WTC11 (cell line): ENCODE data around the gene IFNGR2. TPM values are rescaled to one million over a fixed set of nuclear protein-coding genes. Genes with fewer than 3 reads are reported as not detected.

Source experiments
- ATAC-seq: fragments of 200-7000 bp; cut with Tn5 transposase; 2 replicates; pipeline ENCODE4 v1.10.0; 2021; ENCODE audit warnings: mild to moderate bottlenecking, moderate library complexity
- CTCF ChIA-PET: fragments of 300-600 bp; sonication (Branson Sonifier 250); formaldehyde crosslinking; loops from one replicate; lab custom pipeline; 2021; ENCODE audit warnings: antibody characterized with exemption; lab: Charles Lee
- POLR2A ChIA-PET: fragments of 350-600 bp; sonication (Branson Sonifier 250); formaldehyde crosslinking; loops from one replicate; lab custom pipeline; 2021; ENCODE audit warnings: antibody characterized with exemption; lab: Charles Lee
- DNase-seq: peaks from one replicate; pipeline ENCODE4 v3.0.0; 2021; ENCODE audit warnings: low spot score
- H3K27ac Mint-ChIP-seq: 2 replicates; pipeline ENCODE4 v1.8.0; 2021; ENCODE audit warnings: mixed read lengths
- H3K27me3 Mint-ChIP-seq: 2 replicates; pipeline ENCODE4 v1.8.0; 2021; ENCODE audit warnings: low read depth, mild to moderate bottlenecking, moderate library complexity, mixed read lengths
- H3K36me3 Mint-ChIP-seq: 2 replicates; pipeline ENCODE4 v1.8.0; 2021; ENCODE audit warnings: mixed read lengths
- H3K4me1 Mint-ChIP-seq: 2 replicates; pipeline ENCODE4 v1.8.0; 2022; ENCODE audit warnings: mixed read lengths
- H3K4me3 Mint-ChIP-seq: 2 replicates; pipeline ENCODE4 v1.8.0; 2021; ENCODE audit warnings: mild to moderate bottlenecking, moderate library complexity, mixed read lengths
- H3K9me3 Mint-ChIP-seq: 2 replicates; pipeline ENCODE4 v1.8.0; 2021; ENCODE audit warnings: mixed read lengths
- CDX4 ChIP-seq: fragments of 250-450 bp; sonication (Bioruptor Pico); IDR thresholded peaks from 2 replicates; pipeline ENCODE4 v1.9.0; 2021; ENCODE audit warnings: moderate library complexity, mild to moderate bottlenecking, inconsistent platforms, borderline replicate concordance
- CREM ChIP-seq: sonication (generic); formaldehyde crosslinking; IDR thresholded peaks from 2 replicates; pipeline ENCODE4 v1.8.1; 2022; ENCODE audit warnings: mild to moderate bottlenecking, missing genetic modification reagents, moderate library complexity
- ESRRA ChIP-seq: sonication (generic); formaldehyde crosslinking; IDR thresholded peaks from 2 replicates; pipeline ENCODE4 v1.8.1; 2022; ENCODE audit warnings: mild to moderate bottlenecking, missing genetic modification reagents, borderline replicate concordance
- FOXK1 ChIP-seq: sonication (generic); formaldehyde crosslinking; IDR thresholded peaks from 2 replicates; pipeline ENCODE4 v1.8.0; 2022; ENCODE audit warnings: mild to moderate bottlenecking, moderate library complexity, missing genetic modification reagents
- HMGA2 ChIP-seq: fragments of 250-450 bp; sonication (Bioruptor Pico); IDR thresholded peaks from 2 replicates; pipeline ENCODE4 v1.4.0; 2021; ENCODE audit warnings: mild to moderate bottlenecking, moderate library complexity
- NFE2L1 ChIP-seq: sonication (generic); formaldehyde crosslinking; IDR thresholded peaks from 2 replicates; pipeline ENCODE4 v1.8.1; 2023; ENCODE audit warnings: missing genetic modification reagents
- RELA ChIP-seq: sonication (generic); formaldehyde crosslinking; IDR thresholded peaks from 2 replicates; pipeline ENCODE4 v1.8.1; 2022; ENCODE audit warnings: missing genetic modification reagents, mild to moderate bottlenecking, borderline replicate concordance
- SOX15 ChIP-seq: fragments of 250-450 bp; sonication (Bioruptor Pico); IDR thresholded peaks from 2 replicates; pipeline ENCODE4 v1.9.0; 2021; ENCODE audit warnings: mild to moderate bottlenecking
- STAT6 ChIP-seq: sonication (generic); formaldehyde crosslinking; conservative IDR thresholded peaks from 2 replicates; pipeline ENCODE4 v1.8.1; 2023; ENCODE audit warnings: mild to moderate bottlenecking, low read depth, missing genetic modification reagents, moderate library complexity
- TCF7 ChIP-seq: sonication (generic); formaldehyde crosslinking; IDR thresholded peaks from 2 replicates; pipeline ENCODE4 v1.8.0; 2022; ENCODE audit warnings: mild to moderate bottlenecking, low read depth, missing genetic modification reagents, moderate library complexity
- ZNF138 ChIP-seq: sonication (generic); formaldehyde crosslinking; conservative IDR thresholded peaks from 2 replicates; pipeline ENCODE4 v1.8.1; 2022; ENCODE audit warnings: mild to moderate bottlenecking, moderate library complexity, missing genetic modification reagents
- ZNF219 ChIP-seq: sonication (generic); formaldehyde crosslinking; IDR thresholded peaks from 2 replicates; pipeline ENCODE4 v1.8.0; 2023; ENCODE audit warnings: missing genetic modification reagents, mild to moderate bottlenecking, borderline replicate concordance
- ZNF396 ChIP-seq: fragments of 250-450 bp; sonication (Bioruptor Pico); IDR thresholded peaks from 2 replicates; pipeline ENCODE4 v1.8.0; 2021; ENCODE audit warnings: mild to moderate bottlenecking, moderate library complexity, borderline replicate concordance
- ZNF423 ChIP-seq: fragments of 250-450 bp; sonication (Bioruptor Pico); IDR thresholded peaks from 2 replicates; pipeline ENCODE4 v2.1.2; 2022; ENCODE audit warnings: mild to moderate bottlenecking, moderate library complexity
- ZNF425 ChIP-seq: fragments of 250-450 bp; sonication (Bioruptor Pico); conservative IDR thresholded peaks from 2 replicates; pipeline ENCODE4 v1.9.0; 2021; ENCODE audit warnings: mild to moderate bottlenecking
- ZNF532 ChIP-seq: fragments of 250-450 bp; sonication (Bioruptor Pico); IDR thresholded peaks from 2 replicates; pipeline ENCODE4 v1.9.0; 2021; ENCODE audit warnings: mild to moderate bottlenecking, borderline replicate concordance
- total RNA-seq: library from RNA; stranded (reverse); gene quantifications from 3 replicates; pipeline ENCODE4 v1.2.3, GENCODE V29; 2021

Gene IFNGR2
- total RNA-seq, 1 experiment from 2014 or later = 34.1 TPM

GRCh38 chr21:33414068-33414467 lies 10.9 kb downstream of the IFNGR2 start (continued):
- TF ChIP-seq HMGA2 = no peak

- H3K4me3 Mint-ChIP-seq = no peak overlapping the region
- peak overlapping the region; percentile 57 for H3K27ac Mint-ChIP-seq
- ChIA-PET CTCF (no interaction called here), POLR2A (no interaction called here)
- peaks cover 16% of the 10 kb centered on the region for H3K4me1 Mint-ChIP-seq
- no peak for TF ChIP-seq CDX4 (CRISPR knock-in tag)
- no peak for TF ChIP-seq ZNF396 (CRISPR knock-in tag)
- no peak for TF ChIP-seq SOX15 (CRISPR knock-in tag)
- TF ChIP-seq CREM (CRISPR knock-in tag) = no peak
- TF ChIP-seq ESRRA (CRISPR knock-in tag) = no peak
- no peak for TF ChIP-seq ZNF532 (CRISPR knock-in tag)
- no peak for TF ChIP-seq NFE2L1
- TF ChIP-seq ZNF423 (CRISPR knock-in tag) = no peak
- TF ChIP-seq ZNF219 = no peak
- no peak for TF ChIP-seq RELA
- TF ChIP-seq ZNF138 (CRISPR knock-in tag) = no peak
- no peak for TF ChIP-seq ZNF425
- DNase-seq = no peak
- no peaks in the 10 kb centered on the region for H3K9me3 Mint-ChIP-seq
- no peak for ATAC-seq
- no peaks in the 10 kb centered on the region for H3K27me3 Mint-ChIP-seq
- peaks cover 19% of the 10 kb centered on the region for H3K36me3 Mint-ChIP-seq
These were observed 11.7 kb downstream of the IFNGR2 start for GRCh38 chr21:33414926-33415325.

- H3K4me3 Mint-ChIP-seq = no peak overlapping the region
- peaks cover 6% of the 10 kb centered on the region for H3K4me1 Mint-ChIP-seq
- ChIA-PET CTCF (no interaction called here), POLR2A (interaction anchor here (0.7 kb wide), 1 partner anchor 118 kb away, joined by 3 read pairs; no protein-coding TSS in a partner anchor)
- no peak for TF ChIP-seq CDX4 (CRISPR knock-in tag)
- no peaks in the 10 kb centered on the region for H3K9me3 Mint-ChIP-seq
- H3K27me3 Mint-ChIP-seq = no peaks in the 10 kb centered on the region
- H3K27ac Mint-ChIP-seq = no peak overlapping the region
- DNase-seq (no peak), ATAC-seq (no peak)
- H3K36me3 Mint-ChIP-seq = peaks cover 34% of the 10 kb centered on the region
These were observed 15.5 kb downstream of the IFNGR2 start for GRCh38 chr21:33418691-33419090.

- Mint-ChIP-seq H3K27me3 (no peaks in the 10 kb centered on the region), H3K4me3 (no peak overlapping the region), H3K4me1 (no peaks in the 10 kb centered on the region), H3K36me3 (peaks cover 37% of the 10 kb centered on the region), H3K9me3 (no peaks in the 10 kb centered on the region), H3K27ac (peak overlapping the region; percentile 22; the same call in 1 of the 2 replicates)
- POLR2A ChIA-PET = no interaction called here
- ATAC-seq (no peak), DNase-seq (no peak)
- CTCF ChIA-PET = no interaction called here
- TF ChIP-seq TCF7 = no peak
- TF ChIP-seq RELA = no peak
- TF ChIP-seq STAT6 (CRISPR knock-in tag) = no peak
- TF ChIP-seq ZNF138 (CRISPR knock-in tag) = no peak
- no peak for TF ChIP-seq CDX4 (CRISPR knock-in tag)
- no peak for TF ChIP-seq FOXK1
These were observed 16.4 kb downstream of the IFNGR2 start for GRCh38 chr21:33419538-33420123.
